LoVo (cell line): ENCODE data around the gene CBX8.

Experiments used
- DNase-seq: peaks from one replicate; pipeline ENCODE4 v3.0.0-alpha.2; 2016; ENCODE audit warnings: low spot score

The CBX8 gene

GRCh38 chr17:79796763-79797491, at the start of gene CBX8:
Gene CBX8, minus strand, starts transcription at chr17:79797077. Its CDS starts 79 bp downstream, at chr17:79796998.
- peak; percentile 100 for DNase-seq

GRCh38 chr17:79845601-79845949, 48.7 kb upstream of the CBX8 start:
- no peak for DNase-seq

DNA sequence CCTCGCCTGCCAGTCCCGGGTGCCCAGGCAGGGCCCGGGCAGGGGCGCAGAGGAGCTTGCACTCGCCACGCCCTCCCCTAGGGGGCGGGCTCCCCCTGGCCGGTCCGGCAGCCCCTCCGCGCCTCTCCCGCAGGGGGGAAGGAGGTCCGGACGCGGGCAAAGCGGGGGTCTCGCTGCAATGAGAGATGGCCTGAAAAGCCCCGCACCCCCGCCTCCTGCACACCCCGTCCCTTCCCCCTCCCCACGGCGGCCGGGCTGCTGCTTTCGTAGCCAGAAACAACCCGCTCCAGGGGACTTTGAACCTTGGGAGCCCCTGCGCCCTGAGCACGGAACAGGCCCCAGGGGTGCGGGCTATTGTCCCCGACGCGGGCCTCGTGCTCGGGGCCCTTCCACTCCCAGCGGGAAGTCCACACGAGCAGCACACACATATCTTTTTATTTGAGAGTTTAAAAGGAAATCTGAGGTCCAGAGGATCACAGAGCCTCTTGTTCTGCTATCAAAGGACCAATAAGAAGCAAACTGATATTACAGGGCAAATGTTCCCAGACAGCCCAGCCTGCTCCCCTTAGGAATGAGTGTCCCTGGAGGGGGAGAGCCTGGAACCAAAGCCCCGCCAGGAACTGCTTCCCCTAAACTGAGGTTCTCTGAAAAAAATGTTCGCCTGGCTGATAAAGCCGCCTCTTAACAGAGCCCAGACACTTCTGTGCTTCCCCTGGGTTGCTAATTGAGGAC, 48.2 kb upstream of the CBX8 start:
- DNase-seq = no peak

DNA sequence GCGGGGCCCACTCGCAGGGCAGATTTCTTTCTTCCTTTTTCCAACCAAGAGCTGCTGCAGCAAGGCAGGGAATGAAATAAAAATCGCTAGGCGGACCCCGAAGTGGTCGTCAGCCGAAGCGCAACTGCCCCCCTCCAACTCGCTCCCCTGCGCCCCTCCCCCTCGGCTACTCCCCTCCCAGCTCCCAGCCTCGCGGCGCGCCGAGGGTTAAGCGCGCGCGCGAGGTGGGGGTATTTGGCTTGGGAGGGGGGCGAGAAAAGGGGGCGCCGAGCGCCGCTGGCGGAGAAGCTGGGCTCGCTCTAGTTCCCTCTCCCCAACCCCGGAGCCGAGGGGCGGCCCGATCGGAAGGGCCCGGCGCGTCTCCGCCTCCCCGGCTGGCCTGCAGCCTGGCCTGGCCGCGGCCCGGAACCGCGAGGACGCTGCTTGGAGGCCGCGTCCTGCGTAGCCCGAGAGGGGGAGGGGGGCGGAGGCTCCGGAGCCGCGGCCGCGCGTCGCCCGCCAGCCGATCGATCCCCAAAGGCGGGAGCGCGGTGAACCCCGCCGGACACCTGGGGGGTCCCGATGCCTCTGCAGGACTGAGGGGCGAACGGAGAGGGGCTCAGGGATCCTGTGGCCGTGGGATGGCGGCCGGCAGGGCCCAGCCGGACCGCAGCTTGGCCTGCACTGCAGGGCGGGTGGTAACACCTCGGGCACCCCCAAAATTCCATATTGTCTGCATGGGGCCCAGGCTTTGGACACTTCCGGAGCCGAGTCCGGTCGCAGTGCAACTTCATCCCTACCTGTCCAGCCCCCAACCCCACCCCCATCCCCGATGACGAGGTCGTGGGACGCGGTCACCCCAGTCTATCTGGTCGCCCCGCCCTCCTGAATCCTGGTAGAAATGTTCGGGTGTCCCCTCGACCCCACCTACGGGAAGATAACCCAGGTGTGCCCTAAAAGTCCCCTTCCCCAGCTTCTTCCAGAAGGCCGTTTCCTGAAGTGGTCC, 47.2 kb upstream of the CBX8 start:
- DNase-seq = no peak

DNA sequence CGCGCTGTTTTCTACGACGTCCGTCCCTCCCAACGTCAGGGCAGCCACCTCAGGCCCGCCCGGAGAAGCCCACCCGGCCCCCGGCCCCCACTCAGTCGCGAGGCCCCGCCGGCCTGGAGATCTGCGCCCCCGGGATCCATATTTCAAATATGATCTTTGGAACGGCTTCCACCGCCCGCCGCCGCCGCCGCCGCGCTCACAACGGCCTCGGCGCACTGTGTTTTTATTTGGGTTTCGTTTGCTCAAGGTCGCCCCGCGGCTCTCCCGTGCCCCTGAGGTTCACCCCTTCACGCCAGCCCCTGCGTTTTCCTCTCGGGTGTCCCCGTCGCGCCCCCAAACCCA, 46.6 kb upstream of the CBX8 start:
- DNase-seq = no peak

GRCh38 chr17:79842656-79843473, 46.0 kb upstream of the CBX8 start:
- DNase-seq = no peak

DNA sequence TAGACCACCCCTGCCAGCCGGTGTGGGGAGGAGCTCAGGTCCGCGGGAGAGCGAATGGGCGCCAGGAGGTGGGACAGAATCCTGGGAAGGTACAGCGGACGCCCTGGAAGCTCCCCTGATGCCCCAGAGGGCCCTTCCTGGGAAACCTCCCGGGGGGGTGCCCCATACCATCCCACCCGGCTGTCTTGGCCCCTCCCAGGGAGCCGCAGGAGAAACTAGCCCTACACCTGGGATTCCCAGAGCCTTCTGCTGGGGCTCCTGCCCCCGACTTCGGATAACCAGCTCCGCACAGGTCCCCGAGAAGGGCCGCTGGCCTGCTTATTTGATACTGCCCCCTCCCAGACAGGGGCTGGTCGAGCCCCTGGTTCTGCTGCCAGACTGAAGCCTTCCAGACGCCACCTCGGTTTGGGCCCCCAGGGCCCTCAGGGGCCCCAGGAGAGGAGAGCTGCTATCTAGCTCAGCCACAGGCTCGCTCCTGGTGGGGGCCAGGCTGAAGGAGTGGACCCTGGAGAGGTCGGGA, 45.3 kb upstream of the CBX8 start:
- no peak for DNase-seq

DNA sequence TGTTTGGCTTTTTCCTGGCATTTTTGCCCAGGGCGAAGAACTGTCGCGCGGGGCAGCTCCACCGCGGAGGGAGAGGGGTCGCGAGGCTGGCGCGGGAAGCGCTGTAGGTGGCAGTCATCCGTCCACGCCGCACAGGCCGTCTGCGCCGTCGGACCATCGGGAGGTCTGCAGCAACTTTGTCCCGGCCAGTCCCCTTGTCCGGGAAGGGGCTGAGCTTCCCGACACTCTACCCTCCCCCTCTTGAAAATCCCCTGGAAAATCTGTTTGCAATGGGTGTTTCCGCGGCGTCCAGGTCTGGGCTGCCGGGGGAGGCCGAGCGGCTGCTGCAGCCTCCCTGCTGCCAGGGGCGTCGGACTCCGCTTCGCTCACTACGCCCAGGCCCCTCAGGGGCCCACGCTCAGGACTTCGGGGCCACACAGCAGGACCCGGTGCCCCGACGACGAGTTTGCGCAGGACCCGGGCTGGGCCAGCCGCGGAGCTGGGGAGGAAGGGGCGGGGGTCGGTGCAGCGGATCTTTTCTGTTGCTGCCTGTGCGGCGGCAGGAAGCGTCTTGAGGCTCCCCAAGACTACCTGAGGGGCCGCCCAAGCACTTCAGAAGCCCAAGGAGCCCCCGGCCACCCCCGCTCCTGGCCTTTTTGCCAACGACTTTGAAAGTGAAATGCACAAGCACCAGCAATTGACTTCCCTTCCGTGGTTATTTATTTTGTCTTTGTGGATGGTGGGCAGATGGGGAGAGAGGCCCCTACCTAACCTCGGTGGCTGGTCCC, 44.7 kb upstream of the CBX8 start:
- no peak for DNase-seq

- no peak for DNase-seq
These were observed 44.1 kb upstream of the CBX8 start for GRCh38 chr17:79840989-79841286.

GRCh38 chr17:79840269-79840988, 43.6 kb upstream of the CBX8 start:
- DNase-seq = no peak

- peak; percentile 96 for DNase-seq
These were observed 42.7 kb upstream of the CBX8 start, which contains the start of gene CBX4 for GRCh38 chr17:79839356-79840268. Gene CBX4, minus strand, starts transcription at chr17:79839440. Its CDS starts 189 bp downstream, at chr17:79839251.

GRCh38 chr17:79838522-79839274, 41.8 kb upstream of the CBX8 start:
- no peak for DNase-seq

DNA sequence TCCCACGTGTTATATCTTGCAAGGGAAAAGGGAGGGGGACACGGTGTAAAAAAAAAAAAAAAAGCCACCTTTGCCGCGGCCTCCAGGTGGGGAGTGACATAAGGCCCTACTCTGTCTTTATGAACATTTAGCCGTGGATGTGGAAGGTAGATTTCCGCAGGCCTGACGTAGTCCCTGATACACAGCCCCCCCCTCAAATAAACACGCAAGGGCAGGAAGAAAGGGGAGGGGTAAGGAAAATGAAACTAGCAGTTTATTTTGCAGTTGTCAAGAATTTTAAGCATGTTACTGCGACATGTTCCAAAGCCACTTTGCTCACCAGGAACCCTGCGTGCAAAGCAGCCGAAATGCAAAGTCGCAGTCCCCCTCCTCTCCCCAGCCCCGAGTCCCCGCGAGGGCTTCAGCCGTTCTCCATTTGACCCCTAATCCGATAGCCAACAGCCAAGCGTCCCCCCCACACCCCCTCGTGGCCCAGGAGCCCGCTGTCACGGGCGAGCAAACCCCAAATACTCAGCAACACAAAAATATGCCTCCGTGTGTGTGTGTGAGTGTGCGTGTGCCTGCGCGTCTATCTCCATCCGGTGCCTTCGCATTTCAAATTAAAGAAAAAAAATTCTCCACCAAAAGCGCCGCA, 41.1 kb upstream of the CBX8 start:
- DNase-seq = no peak

GRCh38 chr17:79836972-79837887, 40.4 kb upstream of the CBX8 start:
- DNase-seq = no peak

GRCh38 chr17:79836510-79836971, 39.7 kb upstream of the CBX8 start:
- no peak for DNase-seq

DNA sequence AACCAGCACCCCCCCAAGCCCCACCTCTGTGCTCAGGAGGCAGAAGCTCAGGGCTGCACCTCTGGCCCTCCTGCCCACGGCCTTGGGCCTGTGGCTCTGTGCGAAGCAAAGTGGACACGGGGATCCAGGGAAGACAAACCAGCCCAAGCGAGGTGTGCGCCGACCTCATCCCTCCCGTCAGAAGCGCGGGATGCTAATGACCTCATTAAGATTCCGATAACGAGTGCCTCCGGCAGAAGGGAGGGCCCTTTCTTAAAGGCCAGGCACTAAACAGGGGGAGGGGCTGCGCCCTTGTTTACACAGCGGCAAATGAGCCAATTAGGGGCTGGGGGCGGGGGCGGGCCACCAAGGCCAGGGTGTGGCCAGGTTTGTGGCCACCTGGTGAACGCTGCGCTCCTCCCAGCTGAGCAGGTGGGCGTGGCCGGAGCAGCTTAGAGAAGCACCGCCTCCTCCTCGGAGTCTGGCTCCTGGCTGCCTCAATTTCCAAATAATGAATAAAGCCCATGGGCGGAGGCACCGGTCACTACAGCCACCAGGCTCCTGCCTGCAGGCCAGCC, 39.2 kb upstream of the CBX8 start:
- no peak for DNase-seq
